Right lobe of liver (tissue), 4 donors: ENCODE results near the gene RPS23.

Source experiments
- CTCF ChIP-seq, 4 donors: fragments of 200-600 bp in 3 of 4; fragments of 450-650 bp in 1 of 4; IDR thresholded peaks; one replicate each; pipeline versions ENCODE4 v1.5.1 to v1.8.0; 2016 to 2022; ENCODE audit warnings: antibody characterized with exemption in 4 of 4, mild to moderate bottlenecking in 2 of 4
- POLR2A ChIP-seq: fragments of 450-650 bp; IDR thresholded peaks from one replicate; pipeline ENCODE4 v1.6.1; 2017; ENCODE audit warnings: antibody characterized with exemption, mild to moderate bottlenecking
- donor health status: DM: no; HTN: no; CAD: no.
- donor health status: DM: no; HTN: no; CAD: no.
- donor health status: DM: no; HTN: yes; CAD: no.

- TF ChIP-seq POLR2A (no peak), CTCF (IDR thresholded peaks at IDR 0.05) (no peak)
Observed at GRCh38 chr5:82257247-82257646, 20.9 kb downstream of the RPS23 start.
